OCI-LY3 (cell line): ENCODE results near the gene CHL1.

Source experiments
- CTCF ChIP-seq: fragments of 200-600, 300-600 bp; sonication (generic); IDR thresholded peaks from 2 replicates; pipeline ENCODE4 v1.5.1; 2014; ENCODE audit warnings: antibody characterized with exemption, low read length, low read depth
- EZH2phosphoT487 ChIP-seq: fragments of 200-600 bp; shearing (Covaris generic); IDR thresholded peaks from 2 replicates; pipeline ENCODE4 v1.6.1; 2018; ENCODE audit warnings: antibody characterized with exemption, mixed run types, low read depth

GRCh38 chr3:212432-212831, 15.9 kb downstream of the CHL1 start:
- no peak for TF ChIP-seq CTCF
- TF ChIP-seq EZH2phosphoT487: no peak
